HG03039 (cell line): ENCODE data around the gene HRC.
"Not testable (repeated sequence)": the region's sequence is repeated elsewhere in the genome, so short reads cannot be mapped to it uniquely, and the experiment has no call there.

Experiments used
- ATAC-seq: cut with Tn5 transposase; IDR thresholded peaks from one replicate; pipeline ENCODE4 v1.9.1; 2021; ENCODE audit warnings: mild to moderate bottlenecking, moderate library complexity; ENCODE audit not compliant: unreplicated experiment

Gene HRC, protein sequence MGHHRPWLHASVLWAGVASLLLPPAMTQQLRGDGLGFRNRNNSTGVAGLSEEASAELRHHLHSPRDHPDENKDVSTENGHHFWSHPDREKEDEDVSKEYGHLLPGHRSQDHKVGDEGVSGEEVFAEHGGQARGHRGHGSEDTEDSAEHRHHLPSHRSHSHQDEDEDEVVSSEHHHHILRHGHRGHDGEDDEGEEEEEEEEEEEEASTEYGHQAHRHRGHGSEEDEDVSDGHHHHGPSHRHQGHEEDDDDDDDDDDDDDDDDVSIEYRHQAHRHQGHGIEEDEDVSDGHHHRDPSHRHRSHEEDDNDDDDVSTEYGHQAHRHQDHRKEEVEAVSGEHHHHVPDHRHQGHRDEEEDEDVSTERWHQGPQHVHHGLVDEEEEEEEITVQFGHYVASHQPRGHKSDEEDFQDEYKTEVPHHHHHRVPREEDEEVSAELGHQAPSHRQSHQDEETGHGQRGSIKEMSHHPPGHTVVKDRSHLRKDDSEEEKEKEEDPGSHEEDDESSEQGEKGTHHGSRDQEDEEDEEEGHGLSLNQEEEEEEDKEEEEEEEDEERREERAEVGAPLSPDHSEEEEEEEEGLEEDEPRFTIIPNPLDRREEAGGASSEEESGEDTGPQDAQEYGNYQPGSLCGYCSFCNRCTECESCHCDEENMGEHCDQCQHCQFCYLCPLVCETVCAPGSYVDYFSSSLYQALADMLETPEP

DNA sequence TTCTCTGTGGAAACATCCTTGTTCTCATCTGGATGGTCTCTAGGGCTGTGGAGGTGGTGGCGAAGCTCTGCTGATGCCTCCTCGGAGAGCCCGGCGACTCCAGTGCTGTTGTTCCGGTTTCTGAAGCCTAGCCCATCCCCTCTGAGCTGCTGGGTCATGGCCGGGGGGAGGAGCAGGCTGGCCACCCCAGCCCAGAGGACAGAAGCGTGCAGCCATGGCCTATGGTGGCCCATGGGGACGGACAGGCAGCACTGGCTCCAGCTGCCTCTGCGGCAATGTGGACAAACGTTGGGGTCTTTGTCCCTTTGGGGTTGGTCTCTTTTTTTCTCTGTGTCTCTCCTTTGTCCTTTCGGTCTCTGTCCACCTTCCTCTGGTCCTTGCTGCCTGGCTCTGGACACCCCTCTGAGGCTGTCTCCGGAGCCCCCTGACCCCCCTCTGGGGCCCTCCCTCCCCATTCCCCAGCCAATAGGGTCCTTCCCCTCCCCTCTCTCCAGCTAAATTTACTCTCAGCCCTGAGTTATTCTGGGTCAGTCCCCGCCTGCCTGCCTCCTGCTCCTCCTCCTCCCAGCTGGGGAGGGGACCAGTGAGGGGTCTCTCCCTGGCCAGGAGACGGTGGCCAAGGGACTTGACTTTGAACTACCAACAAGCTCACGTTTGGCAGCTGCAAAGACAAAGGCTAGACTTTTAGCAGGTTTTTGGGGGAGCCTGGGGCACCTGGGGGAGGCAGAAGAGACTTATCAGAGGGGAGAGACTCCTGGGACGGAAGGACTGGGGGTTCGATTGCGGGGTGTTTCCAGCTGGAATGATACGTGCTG is at the start of gene HRC:
TSS of gene HRC (minus strand) at position 392 of the 815 bp plus-strand sequence. CDS start at position 233, 159 bp downstream.
- no peak for ATAC-seq

DNA sequence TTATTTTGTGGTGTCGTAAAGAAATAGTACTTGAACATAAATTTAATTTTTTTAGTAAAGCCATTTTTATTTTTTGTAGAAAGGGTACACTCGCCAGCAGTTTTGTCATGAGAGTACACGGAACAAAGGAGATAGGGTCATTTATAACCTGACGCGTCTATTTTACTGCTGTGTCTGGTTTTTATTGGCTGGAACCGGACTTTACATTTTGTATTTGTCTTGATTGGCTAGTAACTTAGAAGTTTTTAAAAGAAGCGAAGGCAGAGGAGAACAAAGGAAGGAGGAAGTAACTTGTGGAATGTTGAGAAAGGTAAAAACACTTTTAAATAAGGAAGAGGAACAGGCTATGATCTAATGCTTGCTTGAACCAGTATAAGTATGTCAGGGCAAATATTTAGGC is 45.8 kb upstream of the HRC start:
- ATAC-seq: no peak

DNA sequence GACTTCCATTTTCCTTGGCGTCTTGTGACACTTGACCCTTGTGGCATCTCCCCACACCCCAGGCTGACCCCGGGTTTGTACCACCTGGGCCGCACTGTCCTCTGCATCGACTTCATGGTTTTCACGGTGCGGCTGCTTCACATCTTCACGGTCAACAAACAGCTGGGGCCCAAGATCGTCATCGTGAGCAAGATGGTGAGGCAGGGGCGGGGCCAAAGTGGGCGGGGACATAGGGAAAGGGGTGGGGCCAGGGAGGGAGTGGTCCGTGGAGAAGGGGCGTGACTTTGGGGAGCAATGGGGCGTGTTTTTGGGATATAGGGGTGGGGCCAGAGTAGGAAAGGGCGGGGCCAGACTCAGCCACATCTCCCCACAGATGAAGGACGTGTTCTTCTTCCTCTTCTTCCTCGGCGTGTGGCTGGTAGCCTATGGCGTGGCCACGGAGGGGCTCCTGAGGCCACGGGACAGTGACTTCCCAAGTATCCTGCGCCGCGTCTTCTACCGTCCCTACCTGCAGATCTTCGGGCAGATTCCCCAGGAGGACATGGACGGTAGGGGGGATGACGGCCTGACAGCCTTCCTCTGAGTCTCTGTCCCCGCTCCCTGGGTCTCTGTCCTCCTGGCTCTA is 45.2 kb upstream of the HRC start:
- no peak for ATAC-seq

DNA sequence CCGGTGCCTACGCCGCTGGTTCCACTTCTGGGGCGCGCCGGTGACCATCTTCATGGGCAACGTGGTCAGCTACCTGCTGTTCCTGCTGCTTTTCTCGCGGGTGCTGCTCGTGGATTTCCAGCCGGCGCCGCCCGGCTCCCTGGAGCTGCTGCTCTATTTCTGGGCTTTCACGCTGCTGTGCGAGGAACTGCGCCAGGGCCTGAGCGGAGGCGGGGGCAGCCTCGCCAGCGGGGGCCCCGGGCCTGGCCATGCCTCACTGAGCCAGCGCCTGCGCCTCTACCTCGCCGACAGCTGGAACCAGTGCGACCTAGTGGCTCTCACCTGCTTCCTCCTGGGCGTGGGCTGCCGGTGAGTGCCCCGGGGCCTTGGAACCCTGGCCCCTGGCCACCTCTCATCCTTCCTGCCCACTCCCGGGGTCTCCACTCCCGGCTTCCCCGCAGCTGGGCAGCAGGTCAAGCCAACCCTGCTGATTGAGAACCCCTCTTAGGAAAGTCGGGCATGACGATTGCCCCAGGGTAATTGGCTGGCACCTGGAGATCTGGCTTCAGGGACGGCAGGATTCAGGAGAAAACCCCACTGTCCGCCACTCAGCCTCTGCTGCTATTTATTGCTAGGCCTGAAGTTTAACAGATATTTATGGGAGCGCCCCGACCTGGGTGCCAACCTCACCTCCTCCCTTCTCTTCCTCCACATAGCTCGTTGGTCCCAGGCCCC is 41.5 kb upstream of the HRC start:
- ATAC-seq: no peak

DNA sequence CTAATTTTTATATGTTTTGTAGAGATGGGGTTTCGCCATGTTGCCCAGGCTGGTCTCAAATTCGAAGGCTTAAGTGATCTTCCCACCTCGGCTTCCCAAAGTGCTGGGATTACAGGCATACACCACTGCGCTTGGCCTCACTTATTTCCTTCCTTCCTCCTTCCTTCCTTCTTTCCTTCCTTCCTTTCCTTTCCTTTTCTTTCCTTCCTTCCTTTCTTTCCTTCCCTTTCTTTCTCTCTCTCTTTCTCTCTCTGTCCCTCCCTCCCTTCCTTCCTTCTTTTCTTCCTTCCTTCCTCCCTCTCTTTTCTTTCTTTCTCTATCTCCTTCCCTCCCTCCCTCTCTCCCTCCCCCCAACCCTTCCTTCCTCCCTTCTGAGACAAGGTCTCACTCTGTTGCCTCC is 39.2 kb upstream of the HRC start:
- no peak for ATAC-seq

DNA sequence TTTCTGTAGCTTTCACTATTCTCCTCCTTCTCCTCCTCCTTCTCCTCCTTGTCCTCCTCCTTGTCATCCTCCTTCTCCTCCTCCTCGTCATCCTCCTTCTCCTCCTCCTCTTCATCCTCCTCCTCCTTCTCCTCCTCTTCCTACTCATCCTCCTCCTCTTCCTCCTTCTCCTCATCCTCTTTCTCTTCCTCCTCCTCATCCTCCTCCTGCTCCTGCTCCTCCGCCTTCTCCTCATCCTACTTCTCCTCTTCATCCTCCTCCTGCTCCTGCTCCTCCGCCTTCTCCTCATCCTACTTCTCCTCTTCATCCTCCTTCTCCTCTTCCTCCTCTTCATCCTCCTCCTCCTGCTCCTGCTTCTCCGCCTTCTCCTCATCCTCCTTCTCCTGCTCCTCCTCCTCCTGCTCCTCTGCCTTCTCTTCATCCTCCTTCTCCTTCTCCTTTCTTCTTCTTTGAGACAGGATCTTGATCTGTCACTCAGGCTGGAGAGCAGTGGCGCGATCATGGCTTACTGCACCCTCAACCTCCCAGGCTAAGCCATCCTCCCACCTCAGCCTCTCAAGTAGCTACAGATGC is 38.7 kb upstream of the HRC start:
- no peak for ATAC-seq

DNA sequence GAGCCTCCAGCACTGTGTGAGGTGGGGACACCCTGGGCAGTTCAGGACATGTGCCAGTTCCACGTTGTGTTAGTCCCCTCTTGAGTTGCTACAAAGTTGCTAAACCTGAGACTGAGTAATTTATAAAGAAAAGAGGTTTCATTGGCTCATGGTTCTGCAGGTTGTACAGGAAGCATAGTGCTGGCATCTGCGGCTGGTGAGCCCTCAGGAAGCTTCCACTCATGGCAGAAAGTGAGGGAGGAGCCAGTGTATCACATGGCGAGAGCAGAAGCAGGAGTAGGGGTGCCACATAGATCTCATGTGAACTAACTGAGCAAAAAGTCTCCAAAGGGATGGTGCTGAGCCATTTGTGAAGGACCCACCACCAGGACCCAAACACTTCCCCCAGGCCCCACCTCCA is 35.6 kb upstream of the HRC start:
- no peak for ATAC-seq

DNA sequence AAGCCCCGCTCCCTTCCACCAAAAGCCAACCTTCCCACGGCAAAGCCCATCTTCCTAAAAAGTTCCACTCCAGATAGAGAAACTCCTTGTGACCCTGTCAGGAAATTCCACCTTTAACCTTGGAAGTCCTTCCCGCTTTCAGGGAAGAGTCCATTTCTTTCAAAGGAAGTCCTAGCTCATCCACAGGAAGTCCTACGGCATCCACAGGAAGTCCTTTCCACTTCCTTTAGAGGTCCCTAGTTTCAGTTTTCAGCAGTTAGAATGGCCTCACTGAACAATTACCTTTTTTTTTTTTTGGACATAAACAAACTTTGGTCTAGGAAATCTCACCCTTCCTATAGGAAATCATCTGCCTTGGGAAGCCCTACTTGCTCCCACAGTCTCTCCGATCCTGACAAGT is 34.1 kb upstream of the HRC start:
- no peak for ATAC-seq

DNA sequence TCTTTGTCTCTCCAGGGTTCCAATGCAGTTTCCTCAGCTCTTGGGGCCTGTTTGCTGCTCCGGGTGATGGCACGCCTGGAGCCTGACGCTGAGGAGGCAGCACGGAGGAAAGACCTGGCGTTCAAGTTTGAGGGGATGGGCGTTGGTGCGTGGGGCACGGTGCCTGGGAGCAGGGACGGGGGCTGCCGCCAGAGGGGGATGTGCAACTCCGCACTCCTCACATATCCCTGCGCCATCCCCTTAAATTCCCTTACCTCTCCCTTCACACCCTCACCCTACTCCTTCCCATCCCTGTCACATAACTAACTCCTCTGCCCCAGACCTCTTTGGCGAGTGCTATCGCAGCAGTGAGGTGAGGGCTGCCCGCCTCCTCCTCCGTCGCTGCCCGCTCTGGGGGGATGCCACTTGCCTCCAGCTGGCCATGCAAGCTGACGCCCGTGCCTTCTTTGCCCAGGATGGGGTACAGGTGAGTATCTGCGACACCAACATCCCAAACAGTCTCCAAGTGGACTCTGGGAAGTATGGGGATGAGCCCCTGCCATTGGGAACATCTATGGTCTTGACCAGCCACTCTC is 33.5 kb upstream of the HRC start:
- no peak for ATAC-seq

DNA sequence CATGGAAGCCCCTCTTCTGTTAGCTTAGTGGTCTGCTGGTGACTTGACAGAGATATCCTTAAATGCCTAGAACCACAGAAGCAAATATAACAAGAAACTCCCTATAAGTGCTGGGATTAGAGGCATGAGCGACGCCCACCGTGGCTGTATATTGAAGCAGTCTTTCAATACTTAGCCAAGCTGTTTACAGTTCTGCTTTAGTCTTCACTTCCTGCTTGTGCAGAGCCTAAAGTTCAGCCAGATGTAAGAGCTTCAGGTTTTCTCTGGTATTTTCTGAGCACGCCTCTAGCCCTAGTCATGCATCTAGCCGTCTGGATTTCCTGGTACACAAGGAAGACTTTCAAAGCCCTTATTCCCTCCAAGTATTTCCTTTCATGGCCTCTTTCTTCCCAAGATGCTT is 30.9 kb upstream of the HRC start:
- ATAC-seq: no peak

DNA sequence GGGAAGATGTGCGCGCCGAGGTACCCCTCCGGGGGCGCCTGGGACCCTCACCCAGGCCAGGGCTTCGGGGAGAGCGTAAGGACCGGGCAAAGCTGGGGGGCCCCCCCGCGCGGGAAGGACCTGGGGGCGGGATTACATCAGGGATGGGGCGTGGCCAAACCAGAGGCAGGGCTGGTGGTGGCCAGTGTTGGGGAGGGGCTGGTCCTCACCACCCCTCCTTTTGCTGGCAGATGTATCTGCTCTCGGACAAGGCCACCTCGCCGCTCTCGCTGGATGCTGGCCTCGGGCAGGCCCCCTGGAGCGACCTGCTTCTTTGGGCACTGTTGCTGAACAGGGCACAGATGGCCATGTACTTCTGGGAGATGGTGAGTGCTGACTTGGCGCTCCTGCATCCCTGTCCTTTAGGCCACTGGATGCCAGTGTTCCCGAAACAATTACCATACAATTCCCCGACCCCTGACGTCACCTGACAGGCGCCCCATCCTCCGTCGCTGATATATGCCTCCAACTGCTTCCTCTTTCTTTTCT is 27.7 kb upstream of the HRC start:
- ATAC-seq: no peak

DNA sequence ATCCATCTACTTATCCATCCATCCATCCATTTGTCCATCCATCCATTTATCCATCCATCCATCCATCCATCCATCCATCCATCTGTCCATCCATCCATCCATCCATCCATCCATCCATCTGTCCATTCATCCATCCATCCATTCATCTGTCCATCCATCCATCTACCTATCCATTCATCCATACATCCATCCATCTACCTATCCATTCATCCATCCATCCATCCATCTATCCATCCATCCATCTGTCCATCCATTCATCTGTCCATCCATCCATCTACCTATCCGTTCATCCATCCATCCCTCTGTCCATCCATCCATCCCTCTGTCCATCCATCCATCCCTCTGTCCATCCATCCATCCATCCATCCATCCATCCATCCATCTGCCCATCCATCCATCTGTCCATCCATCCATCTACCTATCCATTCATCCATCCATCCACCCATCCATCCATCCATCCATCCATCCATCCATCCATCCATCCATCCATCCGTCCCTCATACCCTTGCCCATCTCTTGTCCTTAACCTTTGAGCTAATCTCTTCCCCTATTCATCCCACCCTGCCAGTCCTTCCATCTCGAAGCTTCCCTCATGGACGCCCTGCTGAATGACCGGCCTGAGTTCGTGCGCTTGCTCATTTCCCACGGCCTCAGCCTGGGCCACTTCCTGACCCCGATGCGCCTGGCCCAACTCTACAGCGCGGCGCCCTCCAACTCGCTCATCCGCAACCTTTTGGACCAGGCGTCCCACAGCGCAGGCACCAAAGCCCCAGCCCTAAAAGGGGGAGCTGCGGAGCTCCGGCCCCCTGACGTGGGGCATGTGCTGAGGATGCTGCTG is 27.0 kb upstream of the HRC start:
- not testable (repeated sequence) for ATAC-seq

DNA sequence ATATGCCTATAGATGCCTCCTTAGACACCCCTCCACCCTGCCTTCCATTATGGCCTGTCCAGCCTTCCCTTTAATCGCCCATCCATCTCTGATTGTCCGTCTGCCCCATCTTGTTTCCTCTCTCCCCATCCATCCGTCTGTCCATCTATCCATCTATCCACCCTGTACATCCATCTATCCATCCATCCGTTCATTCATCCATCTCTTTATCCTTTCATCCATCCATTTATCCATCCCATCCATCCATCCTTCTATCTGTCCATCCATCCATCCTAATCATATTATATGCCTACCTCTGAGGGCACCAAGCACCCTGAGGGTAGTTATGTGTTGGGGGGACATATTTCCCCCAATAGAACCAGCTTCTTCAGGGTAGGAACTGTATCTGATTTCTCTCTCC is 25.5 kb upstream of the HRC start:
- no peak for ATAC-seq

DNA sequence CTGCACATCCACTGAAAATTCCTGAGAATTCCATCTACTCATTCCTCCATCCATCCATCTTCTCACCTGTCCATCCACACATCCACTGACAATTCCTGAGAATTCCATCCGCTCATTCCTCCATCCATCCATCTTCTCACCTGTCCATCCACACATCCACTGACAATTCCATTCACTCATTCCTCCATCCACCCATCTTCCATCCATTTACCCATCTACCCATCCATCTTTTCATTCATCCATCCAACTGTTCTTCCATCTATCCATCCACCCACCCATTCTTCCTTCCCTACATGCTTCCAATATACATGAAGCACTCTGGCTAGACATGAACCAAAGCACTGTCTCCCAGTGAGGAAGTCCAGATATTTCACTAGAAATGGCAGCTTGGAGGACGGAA is 18.0 kb upstream of the HRC start:
- no peak for ATAC-seq

DNA sequence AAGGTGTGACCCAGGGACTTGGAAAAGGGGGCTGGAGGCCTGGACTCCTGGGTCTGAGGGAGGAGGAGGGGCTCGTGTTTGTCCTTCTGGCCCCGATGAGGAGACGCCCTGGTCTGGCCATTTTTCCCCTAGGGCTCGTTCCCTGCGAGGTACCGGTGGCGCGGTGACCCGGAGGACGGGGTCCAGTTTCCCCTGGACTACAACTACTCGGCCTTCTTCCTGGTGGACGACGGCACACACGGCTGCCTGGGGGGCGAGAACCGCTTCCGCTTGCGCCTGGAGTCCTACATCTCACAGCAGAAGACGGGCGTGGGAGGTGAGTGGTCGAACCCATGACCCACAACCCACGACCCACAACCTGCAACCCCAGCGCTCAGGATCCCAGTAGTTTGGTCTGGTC is 13.2 kb upstream of the HRC start:
- ATAC-seq: no peak

DNA sequence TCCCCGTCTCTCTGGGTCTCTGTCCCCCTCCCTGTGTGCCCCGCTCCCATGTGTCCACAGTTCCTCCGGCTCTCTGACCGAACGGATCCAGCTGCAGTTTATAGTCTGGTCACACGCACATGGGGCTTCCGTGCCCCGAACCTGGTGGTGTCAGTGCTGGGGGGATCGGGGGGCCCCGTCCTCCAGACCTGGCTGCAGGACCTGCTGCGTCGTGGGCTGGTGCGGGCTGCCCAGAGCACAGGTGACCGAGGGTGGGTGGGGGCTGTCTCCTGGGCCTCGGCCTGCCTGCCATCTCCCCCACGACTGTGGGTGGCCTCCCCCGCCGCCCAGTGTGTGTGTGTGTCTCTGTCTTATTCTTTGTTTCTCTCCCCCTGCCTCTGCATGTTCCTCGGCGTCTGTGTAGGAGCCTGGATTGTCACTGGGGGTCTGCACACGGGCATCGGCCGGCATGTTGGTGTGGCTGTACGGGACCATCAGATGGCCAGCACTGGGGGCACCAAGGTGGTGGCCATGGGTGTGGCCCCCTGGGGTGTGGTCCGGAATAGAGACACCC is 12.7 kb upstream of the HRC start:
- ATAC-seq: no peak

DNA sequence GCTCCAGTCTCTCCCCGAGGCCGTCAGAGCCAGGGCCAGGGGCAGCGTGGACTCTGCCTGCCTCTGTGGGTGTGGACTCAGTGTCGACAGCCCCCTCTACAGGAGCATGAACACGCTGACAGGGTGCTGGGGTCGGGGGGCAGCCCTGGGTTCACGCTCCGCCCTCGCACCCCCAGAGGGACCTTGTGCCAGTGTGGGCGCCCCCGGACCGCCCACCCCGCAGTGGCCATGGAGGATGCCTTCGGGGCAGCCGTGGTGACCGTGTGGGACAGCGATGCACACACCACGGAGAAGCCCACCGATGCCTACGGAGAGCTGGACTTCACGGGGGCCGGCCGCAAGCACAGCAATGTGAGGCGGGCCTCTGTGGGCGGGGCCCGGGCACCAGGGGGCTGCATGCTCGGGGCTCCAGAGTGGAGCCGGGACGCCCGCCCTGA is 10.7 kb upstream of the HRC start:
- no peak for ATAC-seq

DNA sequence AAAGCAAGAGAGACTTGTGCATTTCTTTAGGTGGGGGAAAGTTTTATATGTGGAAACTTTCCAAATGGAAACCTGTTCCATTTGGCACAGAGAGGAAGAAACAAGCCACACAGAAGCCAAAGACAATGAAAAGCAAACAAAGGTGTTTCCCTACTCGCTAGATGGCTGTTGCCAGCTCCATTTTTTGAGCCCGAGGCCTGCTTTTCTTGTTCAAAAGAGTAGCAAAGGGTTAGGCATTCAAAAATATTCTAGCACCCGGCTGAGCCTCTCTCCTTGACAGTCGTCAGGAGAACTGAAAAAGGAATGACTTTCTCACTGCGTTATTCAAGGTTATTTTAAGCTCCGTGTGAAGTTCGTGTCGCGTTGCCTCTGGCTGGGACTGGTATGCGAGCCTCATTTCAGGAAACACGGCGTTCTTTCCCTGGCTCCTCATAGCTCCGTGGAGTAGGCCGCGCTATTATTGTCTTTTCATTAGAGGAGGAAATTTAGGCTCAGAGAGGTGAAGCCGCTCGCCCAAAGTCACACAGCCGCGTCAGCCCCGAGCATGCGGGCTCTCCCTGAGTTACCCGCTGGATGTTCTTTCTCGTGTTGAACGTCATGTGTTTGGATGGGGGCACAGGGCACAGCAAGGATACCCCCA is 10.0 kb upstream of the HRC start:
- ATAC-seq: no peak
